HepG2 (cell line): ENCODE data around the gene MAN2A2. TPM values are rescaled to one million over a fixed set of nuclear protein-coding genes. Genes with fewer than 3 reads are reported as not detected.

ENCODE experiments used
- ATAC-seq: fragments of 200-7000 bp; cut with Tn5 transposase; 3 replicates; pipeline ENCODE4 v1.9.1; 2020; ENCODE audit warnings: mild to moderate bottlenecking, moderate library complexity
- BruUV-seq: library from RNA; stranded (reverse); fragments of 400-500 nt; replicated peaks from 2 replicates; lab custom pipeline; 2021; lab: Mats Ljungman, UMichigan
- CTCF ChIA-PET: fragments of 300-600 bp; formaldehyde crosslinking; extraction: SDS; loops from one replicate; lab custom pipeline; 2021; ENCODE audit warnings: low total read pairs, inconsistent platforms, low intra/inter-chr PET ratio; lab: Yijun Ruan, JAX
- POLR2A ChIA-PET: fragments of 350-600 bp; sonication (Branson Sonifier 250); formaldehyde crosslinking; loops from one replicate; lab custom pipeline; 2020; ENCODE audit warnings: antibody characterized with exemption, inconsistent platforms; lab: Yijun Ruan, JAX
- DNase-seq: peaks from one replicate; pipeline ENCODE4 v3.0.0-alpha.2; 2015; ENCODE audit warnings: low spot score
- FAIRE-seq: peaks from 3 replicates; lab custom pipeline; 2011; peaks lifted over from hg19 to GRCh38; lab: Jason Lieb, UNC
- H2AFZ ChIP-seq: one replicate; pipeline ENCODE4 v1.6.1; 2011; ENCODE audit warnings: low read length, inconsistent platforms
- H3K27ac ChIP-seq: fragments of 300-600 bp; 3 replicates; pipeline ENCODE4 v1.8.0; 2011; ENCODE audit warnings: mixed run types, mild to moderate bottlenecking, mixed read lengths, low read length, inconsistent platforms; ENCODE audit not compliant: insufficient read depth; ENCODE audit errors: extremely low read length
- H3K27me3 ChIP-seq, 2 experiments: fragments of 200-600 bp in 1 of 2; 2 replicates in 1 of 2; 3 replicates in 1 of 2; pipeline versions ENCODE4 v1.6.0 to v1.8.0; 2011; ENCODE audit warnings: low read length in 2 of 2, mild to moderate bottlenecking in 2 of 2, moderate library complexity in 2 of 2, inconsistent platforms in 1 of 2; ENCODE audit not compliant: insufficient read depth in 2 of 2, control insufficient read depth in 1 of 2
- H3K36me3 ChIP-seq, 2 experiments: fragments of 200-600 bp in 1 of 2; replicated peaks in 1 of 2; 2 replicates in 1 of 2; 3 replicates in 1 of 2; pipeline versions ENCODE4 v1.5.1 to v1.8.0; 2011; ENCODE audit warnings: low read length in 2 of 2, inconsistent platforms in 1 of 2; ENCODE audit not compliant: insufficient read depth in 2 of 2, control insufficient read depth in 1 of 2
- H3K4me1 ChIP-seq: 2 replicates; pipeline ENCODE4 v1.5.1; 2012; ENCODE audit warnings: low read length, inconsistent platforms; ENCODE audit not compliant: insufficient read depth
- H3K4me2 ChIP-seq: 2 replicates; pipeline ENCODE4 v1.6.0; 2011; ENCODE audit warnings: low read depth, low read length, inconsistent platforms
- H3K4me3 ChIP-seq, 3 experiments: fragments of 200-600 bp in 1 of 3; sonication (generic), shearing (Covaris generic) in 1 of 3; replicated peaks in 1 of 3; 2 replicates each; pipeline ENCODE4 v1.5.1; 2011 to 2016; ENCODE audit warnings: low read length in 3 of 3, inconsistent platforms in 2 of 3, low read depth in 2 of 3, mild to moderate bottlenecking in 2 of 3, control low read depth in 1 of 3, mixed read lengths in 1 of 3; ENCODE audit not compliant: insufficient read depth in 1 of 3
- H3K79me2 ChIP-seq: one replicate; pipeline ENCODE4 v1.6.1; 2011; ENCODE audit warnings: low read length, inconsistent platforms; ENCODE audit not compliant: insufficient read depth
- H3K9ac ChIP-seq: 2 replicates; pipeline ENCODE4 v1.6.0; 2011; ENCODE audit warnings: mild to moderate bottlenecking, low read depth, low read length, inconsistent platforms; ENCODE audit not compliant: insufficient read depth
- H3K9me3 ChIP-seq: 2 replicates; pipeline ENCODE4 v1.5.1; 2012; ENCODE audit warnings: mild to moderate bottlenecking, low read length
- H4K20me1 ChIP-seq: 2 replicates; pipeline ENCODE4 v1.6.0; 2011; ENCODE audit warnings: inconsistent platforms, mild to moderate bottlenecking, low read length, moderate library complexity; ENCODE audit not compliant: insufficient read depth
- DR1 ChIP-seq: sonication (generic); formaldehyde crosslinking; IDR thresholded peaks from 2 replicates; pipeline ENCODE4 v1.8.0; 2021; ENCODE audit warnings: mild to moderate bottlenecking, missing genetic modification reagents, inconsistent platforms
- FLYWCH1 ChIP-seq: sonication (generic); formaldehyde crosslinking; IDR thresholded peaks from 2 replicates; pipeline ENCODE4 v1.8.1; 2023; ENCODE audit warnings: mild to moderate bottlenecking, missing genetic modification reagents
- HNF4A ChIP-seq: sonication (generic); formaldehyde crosslinking; IDR thresholded peaks from 2 replicates; pipeline ENCODE4 v1.4.0; 2020; ENCODE audit warnings: missing genetic modification reagents
- HNF4G ChIP-seq, 2 experiments: sonication (generic) in 1 of 2; formaldehyde crosslinking in 1 of 2; IDR thresholded peaks; 2 replicates each; pipeline versions ENCODE4 v1.4.0 to v1.6.1; 2011 to 2020; ENCODE audit warnings: borderline replicate concordance in 2 of 2, low read depth in 2 of 2, mild to moderate bottlenecking in 2 of 2, low read length in 1 of 2, missing genetic modification reagents in 1 of 2, moderate library complexity in 1 of 2
- KDM1A ChIP-seq: IDR thresholded peaks from 2 replicates; pipeline ENCODE4 v1.6.1; 2016; ENCODE audit warnings: missing compliant biosample characterization
- KDM4B ChIP-seq: sonication (generic); formaldehyde crosslinking; IDR thresholded peaks from 2 replicates; pipeline ENCODE4 v1.4.0; 2020; ENCODE audit warnings: missing genetic modification reagents
- NCOR1 ChIP-seq: fragments of 200-600 bp; sonication (generic); IDR thresholded peaks from 2 replicates; pipeline ENCODE4 v1.7.0; 2017; ENCODE audit warnings: antibody characterized with exemption, low read length, borderline replicate concordance
- NR2C2 ChIP-seq: sonication (generic); formaldehyde crosslinking; IDR thresholded peaks from 2 replicates; pipeline ENCODE4 v1.4.0; 2020; ENCODE audit warnings: missing genetic modification reagents, mild to moderate bottlenecking, moderate library complexity, borderline replicate concordance
- POGZ ChIP-seq: sonication (generic); formaldehyde crosslinking; IDR thresholded peaks from 2 replicates; pipeline ENCODE4 v1.4.0; 2020; ENCODE audit warnings: mild to moderate bottlenecking, missing genetic modification reagents
- RXRB ChIP-seq: IDR thresholded peaks from 2 replicates; pipeline ENCODE4 v1.6.1; 2016; ENCODE audit warnings: borderline replicate concordance, missing genetic modification reagents, missing compliant biosample characterization
- XRCC5 ChIP-seq: fragments of 200-400 bp; formaldehyde crosslinking; optimal IDR thresholded peaks from 2 replicates; pipeline ENCODE3; 2017; ENCODE audit warnings: mild to moderate bottlenecking, low read length
- ZMYM2 ChIP-seq: sonication (generic); formaldehyde crosslinking; IDR thresholded peaks from 2 replicates; pipeline ENCODE4 v1.8.0; 2022; ENCODE audit warnings: mild to moderate bottlenecking, missing genetic modification reagents
- ZNF549 ChIP-seq: sonication (generic); formaldehyde crosslinking; IDR thresholded peaks from 2 replicates; pipeline ENCODE4 v1.5.0; 2020; ENCODE audit warnings: missing genetic modification reagents
- WGBS: methylation state at CpG from one replicate; pipeline ENCODE4 v1.1.6; 2017; ENCODE audit warnings: low lambda C conversion rate; 5-methylcytosine and 5-hydroxymethylcytosine counted together
- in situ Hi-C: cut with HindIII; loops from 2 replicates; pipeline ENCODE4 v1.10.0; 2017; ENCODE audit warnings: low pct_unique_long_range_greater_than_20kb; ENCODE audit not compliant: extremely low pct_ligation_motif_present
- intact Hi-C: fragments of 100-400 bp; cut with micrococcal nuclease; formaldehyde crosslinking; loops from one replicate; pipeline ENCODE4 v1.10.0; 2022; ENCODE audit not compliant: unreplicated experiment
- polyA plus RNA-seq, 8 experiments: library from polyadenylated mRNA; depleted of rRNA in 3 of 8; stranded (reverse) in 7 of 8; unstranded in 1 of 8; fragments of >200 nt; fragmentation: Illumina TruSeq in 4 of 8; extraction: Trizol in 4 of 8; gene quantifications; 2 replicates each; pipeline versions ENCODE4 v1.2.1 to v1.2.3, GENCODE V29; 2011 to 2016; ENCODE audit warnings: low read depth in 4 of 8, missing spikeins in 1 of 8, mixed read lengths in 1 of 8; ENCODE audit not compliant: insufficient read depth in 1 of 8
- total RNA-seq, 5 experiments: library from RNA; depleted of rRNA; stranded (reverse); fragments of >200 nt; fragmentation: Illumina TruSeq; extraction: Trizol; gene quantifications; 2 replicates each; pipeline ENCODE4 v1.2.3, GENCODE V29; 2016; ENCODE audit warnings: low read depth in 1 of 5
- TF ChIP-seq, protein P1 (sequence below): sonication (generic); formaldehyde crosslinking; IDR thresholded peaks from 2 replicates; pipeline ENCODE4 v1.8.1; 2023; ENCODE audit warnings: mild to moderate bottlenecking, missing genetic modification reagents
- TF ChIP-seq, protein P2 (sequence below): sonication (generic); formaldehyde crosslinking; IDR thresholded peaks from 2 replicates; pipeline ENCODE4 v1.4.0; 2020; ENCODE audit warnings: missing genetic modification reagents, borderline replicate concordance
- TF ChIP-seq, protein P3 (sequence below): sonication (generic); formaldehyde crosslinking; IDR thresholded peaks from 2 replicates; pipeline ENCODE4 v1.5.1; 2020; ENCODE audit warnings: mild to moderate bottlenecking, missing genetic modification reagents, moderate library complexity

Gene MAN2A2
- total and polyA plus RNA-seq, 2 of the 13 experiments (the other 11 are each of a cell fraction or from before 2014, with no cell fraction given): 17.5 to 51.5 TPM

DNA sequence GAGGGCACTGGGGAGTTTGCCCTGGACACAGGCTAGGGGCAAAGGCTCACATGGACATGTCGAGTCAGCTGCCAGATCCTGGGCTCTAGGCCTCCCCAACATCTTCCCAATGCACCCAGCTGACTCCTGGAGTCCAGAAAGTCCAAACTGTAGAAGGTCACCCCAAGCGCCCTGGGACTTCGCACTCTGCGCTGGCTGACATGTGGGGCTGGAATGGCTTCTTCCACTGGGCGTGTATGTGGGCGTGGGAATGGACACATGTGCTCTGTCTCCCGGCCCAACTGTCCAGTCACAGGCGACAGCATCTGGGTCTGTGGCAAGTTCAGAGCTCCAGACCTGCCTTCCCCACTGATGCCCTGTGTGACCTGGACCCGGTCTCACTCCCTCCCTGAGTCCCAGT is 48.0 kb upstream of the MAN2A2 start:
- Histone ChIP-seq H3K9me3 (no peaks in the 10 kb centered on the region), H3K4me2 (no peak overlapping the region), H2AFZ (no peak overlapping the region), H3K27ac (no peak overlapping the region), H4K20me1 (no peaks in the 10 kb centered on the region), H3K79me2 (no peaks in the 10 kb centered on the region), H3K27me3 (peaks cover 2 to 16% of the 10 kb centered on the region in 2 experiments; a peak in 4 of 5 replicates), H3K4me3 (no peak overlapping the region), H3K9ac (no peak overlapping the region), H3K36me3 (no peaks in the 10 kb centered on the region), H3K4me1 (peaks cover 48% of the 10 kb centered on the region)
- POLR2A ChIA-PET: no interaction called here
- no TSS peak for BruUV-seq
- in situ Hi-C loops (no loop called here), intact Hi-C loops (no loop called here)
- CTCF ChIA-PET: no interaction called here
- FAIRE-seq: no peak
- no peak for DNase-seq
- WGBS: 4% methylated on average over 5 of the region's 9 CpGs
- ATAC-seq: peak; percentile 8; the same call in 2 of the 3 replicates
- TF ChIP-seq NCOR1 (peak; percentile 54; the same call in 1 of the 2 replicates), HNF4G (IDR thresholded peaks at IDR 0.05; ENCODE audit: borderline replicate concordance, low read depth, low read length) (peak; percentile 57; the same call in 1 of the 2 replicates), HNF4G (CRISPR knock-in tag; IDR thresholded peaks at IDR 0.05; ENCODE audit: borderline replicate concordance, low read depth) (no peak), ZMYM2 (peak; percentile 69), RXRB (CRISPR knock-in tag) (0 out of 2 replicates have a peak, but pooled peaks have one; percentile 37), NR2C2 (CRISPR knock-in tag) (peak; percentile 42), XRCC5 (peak; percentile 16), DR1 (no peak), FLYWCH1 (no peak), ZNF549 (CRISPR knock-in tag) (no peak), KDM1A (0 out of 2 replicates have a peak, but pooled peaks have one; percentile 10), HNF4A (peak; percentile 76), POGZ (CRISPR knock-in tag) (no peak), KDM4B (CRISPR knock-in tag) (no peak)
- TF ChIP-seq, protein P1, sequence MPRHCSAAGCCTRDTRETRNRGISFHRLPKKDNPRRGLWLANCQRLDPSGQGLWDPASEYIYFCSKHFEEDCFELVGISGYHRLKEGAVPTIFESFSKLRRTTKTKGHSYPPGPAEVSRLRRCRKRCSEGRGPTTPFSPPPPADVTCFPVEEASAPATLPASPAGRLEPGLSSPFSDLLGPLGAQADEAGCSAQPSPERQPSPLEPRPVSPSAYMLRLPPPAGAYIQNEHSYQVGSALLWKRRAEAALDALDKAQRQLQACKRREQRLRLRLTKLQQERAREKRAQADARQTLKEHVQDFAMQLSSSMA (CRISPR knock-in tag): no peak
- TF ChIP-seq, protein P2, sequence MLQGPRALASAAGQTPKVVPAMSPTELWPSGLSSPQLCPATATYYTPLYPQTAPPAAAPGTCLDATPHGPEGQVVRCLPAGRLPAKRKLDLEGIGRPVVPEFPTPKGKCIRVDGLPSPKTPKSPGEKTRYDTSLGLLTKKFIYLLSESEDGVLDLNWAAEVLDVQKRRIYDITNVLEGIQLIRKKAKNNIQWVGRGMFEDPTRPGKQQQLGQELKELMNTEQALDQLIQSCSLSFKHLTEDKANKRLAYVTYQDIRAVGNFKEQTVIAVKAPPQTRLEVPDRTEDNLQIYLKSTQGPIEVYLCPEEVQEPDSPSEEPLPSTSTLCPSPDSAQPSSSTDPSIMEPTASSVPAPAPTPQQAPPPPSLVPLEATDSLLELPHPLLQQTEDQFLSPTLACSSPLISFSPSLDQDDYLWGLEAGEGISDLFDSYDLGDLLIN (CRISPR knock-in tag): no peak
- TF ChIP-seq, protein P3, sequence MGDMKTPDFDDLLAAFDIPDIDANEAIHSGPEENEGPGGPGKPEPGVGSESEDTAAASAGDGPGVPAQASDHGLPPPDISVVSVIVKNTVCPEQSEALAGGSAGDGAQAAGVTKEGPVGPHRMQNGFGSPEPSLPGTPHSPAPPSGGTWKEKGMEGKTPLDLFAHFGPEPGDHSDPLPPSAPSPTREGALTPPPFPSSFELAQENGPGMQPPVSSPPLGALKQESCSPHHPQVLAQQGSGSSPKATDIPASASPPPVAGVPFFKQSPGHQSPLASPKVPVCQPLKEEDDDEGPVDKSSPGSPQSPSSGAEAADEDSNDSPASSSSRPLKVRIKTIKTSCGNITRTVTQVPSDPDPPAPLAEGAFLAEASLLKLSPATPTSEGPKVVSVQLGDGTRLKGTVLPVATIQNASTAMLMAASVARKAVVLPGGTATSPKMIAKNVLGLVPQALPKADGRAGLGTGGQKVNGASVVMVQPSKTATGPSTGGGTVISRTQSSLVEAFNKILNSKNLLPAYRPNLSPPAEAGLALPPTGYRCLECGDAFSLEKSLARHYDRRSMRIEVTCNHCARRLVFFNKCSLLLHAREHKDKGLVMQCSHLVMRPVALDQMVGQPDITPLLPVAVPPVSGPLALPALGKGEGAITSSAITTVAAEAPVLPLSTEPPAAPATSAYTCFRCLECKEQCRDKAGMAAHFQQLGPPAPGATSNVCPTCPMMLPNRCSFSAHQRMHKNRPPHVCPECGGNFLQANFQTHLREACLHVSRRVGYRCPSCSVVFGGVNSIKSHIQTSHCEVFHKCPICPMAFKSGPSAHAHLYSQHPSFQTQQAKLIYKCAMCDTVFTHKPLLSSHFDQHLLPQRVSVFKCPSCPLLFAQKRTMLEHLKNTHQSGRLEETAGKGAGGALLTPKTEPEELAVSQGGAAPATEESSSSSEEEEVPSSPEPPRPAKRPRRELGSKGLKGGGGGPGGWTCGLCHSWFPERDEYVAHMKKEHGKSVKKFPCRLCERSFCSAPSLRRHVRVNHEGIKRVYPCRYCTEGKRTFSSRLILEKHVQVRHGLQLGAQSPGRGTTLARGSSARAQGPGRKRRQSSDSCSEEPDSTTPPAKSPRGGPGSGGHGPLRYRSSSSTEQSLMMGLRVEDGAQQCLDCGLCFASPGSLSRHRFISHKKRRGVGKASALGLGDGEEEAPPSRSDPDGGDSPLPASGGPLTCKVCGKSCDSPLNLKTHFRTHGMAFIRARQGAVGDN (CRISPR knock-in tag): peak; percentile 47
